ENCODE measurements around the gene ARID3A. TPM values are rescaled to one million over a fixed set of nuclear protein-coding genes. Genes with fewer than 3 reads are reported as not detected.

The ARID3A gene
- total and polyA plus RNA-seq, 2 donors (not counting 3 experiments of a cell fraction or from before 2014, with no cell fraction given), result 5.4 to 13.2 TPM

DNA sequence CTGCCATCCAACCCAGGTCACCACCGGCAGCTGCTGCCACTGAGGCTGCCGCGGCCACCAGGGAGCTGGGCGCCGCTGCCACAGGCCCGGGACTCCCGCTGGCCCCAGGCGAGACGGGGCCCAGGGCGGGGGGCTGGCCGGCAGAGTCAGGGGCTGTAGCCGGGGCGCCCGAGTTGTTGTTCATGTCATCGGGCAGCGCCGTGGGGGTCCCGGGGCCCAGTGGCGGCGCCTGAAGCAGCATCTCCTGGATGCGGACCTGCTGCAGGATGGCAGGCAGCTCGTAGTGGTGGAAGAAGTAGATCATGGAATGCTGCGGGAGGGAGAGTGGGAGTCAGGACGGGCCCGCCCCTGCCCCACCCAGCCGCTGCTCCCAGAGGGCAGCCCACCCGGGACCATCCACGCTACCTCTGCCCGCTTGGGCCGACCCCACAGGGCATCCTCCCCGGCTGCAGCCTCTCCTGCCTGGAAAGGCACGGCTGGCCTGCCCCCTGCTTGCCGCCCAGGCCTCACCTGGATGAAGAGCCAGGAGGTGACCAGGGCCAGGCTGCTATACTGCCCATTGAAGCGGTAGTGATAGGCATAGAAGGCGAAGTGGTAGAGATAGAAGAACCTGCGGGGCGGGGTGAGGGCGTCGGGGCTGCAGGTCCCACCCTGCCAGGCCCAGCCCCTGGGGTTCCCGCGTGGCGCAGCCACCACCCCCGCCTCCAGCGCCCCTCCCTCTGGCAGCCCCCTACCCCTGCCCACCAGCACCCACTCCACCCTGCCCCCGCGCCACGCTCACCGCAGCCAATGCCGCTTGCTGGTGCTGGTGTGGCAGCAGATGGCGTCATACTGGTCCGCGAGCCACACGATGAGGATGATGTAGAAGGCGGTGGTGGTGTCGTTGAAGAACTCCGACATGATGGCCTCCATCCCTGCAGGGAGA, 85.0 kb downstream of the ARID3A start:
- H4K20me1 ChIP-seq (replicated peaks; ENCODE audit: control insufficient read depth, extremely low read depth, insufficient read depth, low read length), result no peaks in the 10 kb centered on the region
- CTCF ChIA-PET, result no interaction called here
- H3K9me3 ChIP-seq (replicated peaks; ENCODE audit: control insufficient read depth, insufficient read depth, low read length), result no peaks in the 10 kb centered on the region
- no peak overlapping the region for H3K4me3 ChIP-seq (replicated peaks in 1 of 3; ENCODE audit: insufficient read depth in 1 of 3, low read depth in 1 of 3, low read length in 3 of 3)
- TF ChIP-seq POLR2A (IDR thresholded peaks at IDR 0.05; ENCODE audit: low read depth, low read length) (no peak), POLR2AphosphoS5 (IDR thresholded peaks at IDR 0.05; ENCODE audit: insufficient read depth, low read depth, low read length) (no peak), GATA2 (IDR thresholded peaks at IDR 0.05; ENCODE audit: insufficient read depth, insufficient read length, low read depth, low read length) (no peak)
- TF ChIP-seq, protein P1, sequence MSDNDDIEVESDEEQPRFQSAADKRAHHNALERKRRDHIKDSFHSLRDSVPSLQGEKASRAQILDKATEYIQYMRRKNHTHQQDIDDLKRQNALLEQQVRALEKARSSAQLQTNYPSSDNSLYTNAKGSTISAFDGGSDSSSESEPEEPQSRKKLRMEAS (IDR thresholded peaks at IDR 0.05; ENCODE audit: insufficient read depth, insufficient read length), result no peak
- no peaks in the 10 kb centered on the region for H3K4me1 ChIP-seq (ENCODE audit: control insufficient read depth, extremely low read depth, insufficient read depth, low read length)
- dilution Hi-C loops (cut with MboI; ENCODE audit: extremely low pct_ligation_motif_present, low sequenced_read_pairs), result no loop called here
- peaks cover 27% of the 10 kb centered on the region for H3K79me2 ChIP-seq (ENCODE audit: control insufficient read depth, insufficient read depth, low read length)
- H3K4me2 ChIP-seq (ENCODE audit: insufficient read depth, low read length), result no peak overlapping the region
- BruUV-seq (replicated peaks), result no TSS peak
- peaks cover 5 to 23% of the 10 kb centered on the region in 2 experiments for H3K36me3 ChIP-seq (ENCODE audit: control insufficient read depth in 2 of 2, extremely low read depth in 1 of 2, insufficient read depth in 2 of 2, low read length in 2 of 2)
- no peak overlapping the region for H3K27ac ChIP-seq (ENCODE audit: insufficient read depth, low read depth, low read length)
- H3K9me1 ChIP-seq (replicated peaks; ENCODE audit: control insufficient read depth, extremely low read depth, insufficient read depth, low read length), result no peaks in the 10 kb centered on the region
- H2AFZ ChIP-seq (ENCODE audit: low read depth, low read length), result no peak overlapping the region
- FAIRE-seq (no peak), DNase-seq (ENCODE audit: low read depth, low spot score) (no peak)
- no peaks in the 10 kb centered on the region for H3K27me3 ChIP-seq (ENCODE audit: control insufficient read depth in 2 of 2, insufficient read depth in 2 of 2, low read length in 2 of 2)
- POLR2A ChIA-PET, result no interaction called here
- intact Hi-C loops (cut with micrococcal nuclease), result no loop called here
- H3K9ac ChIP-seq (replicated peaks; ENCODE audit: extremely low read depth, insufficient read depth, low read length), result no peak overlapping the region

DNA sequence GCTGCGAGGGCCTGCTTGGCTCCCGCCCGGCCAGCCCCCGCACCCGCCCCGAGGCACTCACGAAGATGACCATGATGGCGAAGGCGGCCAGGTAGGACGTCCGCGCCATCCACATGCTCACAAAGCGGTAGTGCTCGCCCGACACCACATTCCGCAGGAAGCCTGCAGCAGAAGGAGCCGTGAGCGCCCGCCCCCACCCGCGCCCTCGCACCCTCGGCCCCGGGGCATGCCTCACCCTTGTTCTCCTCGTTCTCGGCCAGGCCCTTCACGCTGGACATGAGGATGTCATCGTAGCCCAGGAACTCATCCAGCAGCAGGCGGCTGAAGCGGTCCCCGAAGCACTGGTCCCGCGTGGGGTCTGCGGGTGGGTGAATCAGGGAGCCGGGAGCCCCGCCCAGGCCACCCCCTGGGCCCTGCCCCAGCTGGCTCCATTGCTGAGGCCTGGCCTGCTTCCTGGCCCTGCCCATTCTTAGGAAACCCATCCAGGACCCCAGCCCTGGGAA, 86.0 kb downstream of the ARID3A start:
- Histone ChIP-seq H3K9me3 (replicated peaks; ENCODE audit: control insufficient read depth, insufficient read depth, low read length) (no peaks in the 10 kb centered on the region), H3K9ac (replicated peaks; ENCODE audit: extremely low read depth, insufficient read depth, low read length) (no peak overlapping the region), H3K27me3 (ENCODE audit: control insufficient read depth in 2 of 2, insufficient read depth in 2 of 2, low read length in 2 of 2) (no peaks in the 10 kb centered on the region), H3K4me2 (ENCODE audit: insufficient read depth, low read length) (no peak overlapping the region), H3K9me1 (replicated peaks; ENCODE audit: control insufficient read depth, extremely low read depth, insufficient read depth, low read length) (no peaks in the 10 kb centered on the region), H3K27ac (ENCODE audit: insufficient read depth, low read depth, low read length) (no peak overlapping the region), H3K79me2 (ENCODE audit: control insufficient read depth, insufficient read depth, low read length) (peaks cover 38% of the 10 kb centered on the region), H3K4me1 (ENCODE audit: control insufficient read depth, extremely low read depth, insufficient read depth, low read length) (peaks cover 8% of the 10 kb centered on the region), H2AFZ (ENCODE audit: low read depth, low read length) (no peak overlapping the region), H3K36me3 (ENCODE audit: control insufficient read depth in 2 of 2, extremely low read depth in 1 of 2, insufficient read depth in 2 of 2, low read length in 2 of 2) (peaks cover 5 to 23% of the 10 kb centered on the region in 2 experiments), H4K20me1 (replicated peaks; ENCODE audit: control insufficient read depth, extremely low read depth, insufficient read depth, low read length) (no peaks in the 10 kb centered on the region), H3K4me3 (replicated peaks in 1 of 3; ENCODE audit: insufficient read depth in 1 of 3, low read depth in 1 of 3, low read length in 3 of 3) (no peak overlapping the region)
- ChIA-PET CTCF (no interaction called here), POLR2A (no interaction called here)
- dilution Hi-C loops (cut with MboI; ENCODE audit: extremely low pct_ligation_motif_present, low sequenced_read_pairs), result no loop called here
- BruUV-seq (replicated peaks), result no TSS peak
- FAIRE-seq (no peak), DNase-seq (ENCODE audit: low read depth, low spot score) (no peak)
- intact Hi-C loops (cut with micrococcal nuclease), result no loop called here
- TF ChIP-seq POLR2A (IDR thresholded peaks at IDR 0.05; ENCODE audit: low read depth, low read length) (no peak), EZH2 (IDR thresholded peaks at IDR 0.05; ENCODE audit: borderline replicate concordance, low read depth, low read length, severe bottlenecking) (no peak)
